Islet precursor cell (in vitro differentiated cells): ENCODE results near the gene TDRD7.

ENCODE experiments used
- DNase-seq: peaks from one replicate; pipeline ENCODE4 v3.0.0-alpha.2; 2018

Gene TDRD7

GRCh38 chr9:97387936-97388684 lies 23.8 kb upstream of the TDRD7 start:
- peak; percentile 48 for DNase-seq

DNA sequence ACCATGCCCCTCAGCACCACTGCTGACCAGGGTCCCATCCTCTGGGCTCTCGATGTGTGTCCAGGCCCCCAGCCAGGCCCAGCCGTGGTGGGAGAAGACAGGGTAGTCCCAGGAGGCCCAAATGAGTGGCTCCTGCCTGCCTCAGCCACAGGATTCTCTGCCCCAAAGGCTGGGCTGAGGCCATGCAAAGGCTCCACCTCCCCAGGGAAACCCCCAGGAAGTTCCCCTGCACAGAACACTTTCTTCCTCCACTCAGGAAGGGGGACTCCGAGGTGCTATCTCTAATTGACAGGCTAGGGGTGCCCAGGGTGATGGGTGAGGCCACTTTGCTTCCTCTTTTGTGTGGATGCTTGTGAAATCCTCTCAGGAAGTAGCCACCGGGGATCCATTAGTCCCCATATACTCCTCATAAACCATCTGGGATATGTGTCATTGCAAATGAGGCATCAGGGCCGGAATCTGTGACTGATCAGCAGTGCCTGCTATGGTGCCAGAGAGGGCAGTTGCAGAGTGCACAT lies 23.1 kb upstream of the TDRD7 start:
- no peak for DNase-seq

DNA sequence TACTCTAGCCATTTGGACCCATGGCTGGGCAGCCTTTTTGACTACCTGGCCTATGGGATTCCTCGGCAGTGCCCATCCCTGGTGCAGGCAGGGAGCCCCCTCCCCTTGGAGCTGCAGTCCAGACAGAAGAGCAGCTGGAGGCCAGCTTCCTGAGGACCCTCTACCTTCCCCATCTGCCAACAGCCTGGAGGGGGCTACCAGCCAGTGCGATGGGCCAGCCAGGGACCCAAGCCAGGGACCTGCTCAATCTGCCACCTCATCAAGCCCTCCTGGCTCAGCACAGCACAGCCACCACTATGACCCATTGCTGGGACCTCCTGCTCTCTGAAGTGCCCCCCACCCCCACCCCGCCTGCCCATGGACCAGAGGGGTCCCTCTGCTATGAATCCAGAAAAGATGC lies 22.6 kb upstream of the TDRD7 start:
- DNase-seq, result no peak

DNA sequence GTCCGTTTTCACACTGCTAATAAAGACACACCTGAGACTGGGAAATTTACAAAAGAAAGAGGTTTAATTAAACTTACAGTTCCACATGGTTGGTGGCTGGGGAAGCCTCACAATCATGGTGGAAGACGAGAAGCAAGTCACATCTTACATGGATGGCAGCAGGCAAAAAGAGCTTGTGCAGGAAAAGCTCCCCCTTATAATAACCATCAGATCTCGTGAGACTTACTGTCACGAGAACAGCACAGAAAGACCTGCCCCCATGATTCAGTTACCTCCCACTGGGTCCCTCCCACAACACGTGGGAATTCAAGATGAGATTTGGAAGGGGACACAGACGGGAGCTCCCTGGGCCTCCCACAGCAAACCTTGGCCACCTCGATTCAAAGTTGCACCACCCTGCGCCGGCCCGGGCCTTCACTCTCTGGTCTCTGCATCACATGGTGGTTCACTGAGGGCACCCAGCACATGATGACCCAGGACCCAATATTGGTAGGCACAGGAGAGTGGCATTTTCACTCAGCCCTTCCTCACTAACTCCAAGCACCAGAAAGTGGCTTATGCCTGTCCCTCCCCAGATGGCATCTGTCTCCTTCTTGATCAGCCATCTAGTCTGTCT lies 21.0 kb upstream of the TDRD7 start:
- no peak for DNase-seq

- DNase-seq, result no peak
These were observed 17.0 kb upstream of the TDRD7 start for GRCh38 chr9:97394881-97395280.

DNA sequence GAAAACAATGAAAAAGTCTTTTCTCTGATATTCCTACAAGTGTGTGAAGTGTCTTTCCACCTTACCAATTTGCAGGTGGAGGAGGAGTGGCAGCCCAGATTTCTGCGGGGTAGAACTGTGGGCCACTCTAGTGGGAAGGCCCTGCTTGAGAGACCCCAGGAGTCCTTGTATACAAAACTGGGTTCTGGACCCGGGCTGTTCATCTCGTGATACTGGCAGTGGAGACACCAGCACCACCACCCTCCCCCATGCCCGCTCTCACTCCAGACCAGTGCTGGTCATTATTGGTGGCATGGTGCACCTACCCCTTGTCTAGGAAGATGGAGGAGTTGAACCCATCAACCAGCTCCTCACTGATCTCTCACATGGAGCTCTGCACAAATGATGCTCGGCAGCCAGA lies 16.2 kb upstream of the TDRD7 start:
- no peak for DNase-seq

GRCh38 chr9:97396256-97396655 lies 15.6 kb upstream of the TDRD7 start:
- DNase-seq, result no peak

- no peak for DNase-seq
These were observed 14.7 kb upstream of the TDRD7 start for GRCh38 chr9:97397220-97397619.

DNA sequence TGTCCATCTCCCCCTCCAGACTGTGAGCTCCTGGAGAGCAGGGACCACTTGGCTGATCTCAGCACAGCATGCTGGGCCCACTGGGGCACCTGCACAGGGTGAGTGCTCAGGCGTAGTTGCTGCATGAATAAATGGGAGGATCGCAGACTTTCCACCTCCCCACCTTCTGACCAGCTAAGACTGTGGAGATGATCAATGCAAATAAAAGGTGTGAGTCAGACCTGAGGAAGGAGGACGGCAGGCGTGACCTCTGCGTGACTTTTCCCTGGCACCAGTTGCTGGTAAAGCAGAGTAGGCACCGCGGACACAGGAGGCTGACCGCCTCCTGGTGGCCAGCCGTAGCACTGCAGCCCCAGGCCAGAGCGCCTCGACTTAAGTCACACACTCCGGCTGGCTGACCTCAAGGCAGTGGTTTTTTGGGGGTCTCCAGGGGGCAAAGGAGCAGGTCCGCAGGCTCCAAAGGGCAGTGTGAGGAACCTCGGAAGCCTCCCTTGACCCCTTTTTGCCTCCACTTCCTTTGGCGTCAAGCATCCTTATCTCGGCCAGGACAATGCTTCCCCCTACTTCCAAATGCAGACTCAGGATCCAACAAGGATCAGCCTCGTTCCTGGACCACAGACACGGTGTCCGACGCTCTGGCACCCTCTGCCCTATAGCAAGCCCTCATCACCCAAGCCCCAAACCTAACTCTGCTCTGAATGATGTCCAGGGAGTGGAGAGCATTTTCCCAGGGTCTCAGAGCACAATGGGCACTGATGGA lies 12.7 kb upstream of the TDRD7 start:
- peak; percentile 86 for DNase-seq

- no peak for DNase-seq
These were observed 8.1 kb upstream of the TDRD7 start for GRCh38 chr9:97403746-97404316.

DNA sequence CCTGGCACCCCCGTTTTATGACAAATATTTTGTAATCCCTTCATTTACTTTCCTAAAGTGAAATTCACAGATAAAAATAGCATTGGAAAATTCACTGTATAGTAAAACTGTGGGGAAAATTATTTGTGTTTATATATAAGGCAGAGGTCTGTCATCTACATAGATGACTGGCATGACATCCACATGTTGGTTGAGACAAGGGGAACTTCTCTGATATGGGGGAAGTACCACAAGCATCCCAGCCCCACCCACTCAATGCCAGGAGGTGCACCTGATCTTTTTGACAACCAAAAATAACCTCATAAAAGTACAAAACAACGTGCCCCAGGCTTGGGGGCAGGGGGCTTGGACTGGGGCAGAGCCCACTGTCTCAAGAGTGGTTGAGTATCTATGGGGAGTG lies 6.3 kb upstream of the TDRD7 start:
- no peak for DNase-seq

- DNase-seq, result no peak
These were observed 5.2 kb upstream of the TDRD7 start for GRCh38 chr9:97406620-97407177.

DNA sequence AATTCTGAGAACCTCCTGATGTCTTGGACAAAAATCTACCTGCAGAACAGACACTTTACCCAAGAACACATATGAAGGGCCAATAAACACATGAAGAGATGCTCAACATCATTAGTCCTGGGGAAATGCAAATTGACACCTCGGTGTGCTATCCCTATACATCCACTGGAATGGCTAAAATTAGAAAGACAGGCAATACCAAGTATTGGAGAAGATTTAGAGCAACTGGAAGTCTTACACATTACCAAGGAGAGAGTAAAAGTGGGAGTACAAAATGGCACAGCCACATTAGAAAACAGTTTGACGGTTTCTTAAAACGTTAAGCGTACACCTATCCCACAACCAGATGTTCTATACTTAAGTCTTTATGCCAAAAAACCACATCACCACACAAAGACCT lies 3.3 kb upstream of the TDRD7 start:
- DNase-seq, result no peak

GRCh38 chr9:97411440-97411788 lies 482 bp upstream of the TDRD7 start:
- no peak for DNase-seq

DNA sequence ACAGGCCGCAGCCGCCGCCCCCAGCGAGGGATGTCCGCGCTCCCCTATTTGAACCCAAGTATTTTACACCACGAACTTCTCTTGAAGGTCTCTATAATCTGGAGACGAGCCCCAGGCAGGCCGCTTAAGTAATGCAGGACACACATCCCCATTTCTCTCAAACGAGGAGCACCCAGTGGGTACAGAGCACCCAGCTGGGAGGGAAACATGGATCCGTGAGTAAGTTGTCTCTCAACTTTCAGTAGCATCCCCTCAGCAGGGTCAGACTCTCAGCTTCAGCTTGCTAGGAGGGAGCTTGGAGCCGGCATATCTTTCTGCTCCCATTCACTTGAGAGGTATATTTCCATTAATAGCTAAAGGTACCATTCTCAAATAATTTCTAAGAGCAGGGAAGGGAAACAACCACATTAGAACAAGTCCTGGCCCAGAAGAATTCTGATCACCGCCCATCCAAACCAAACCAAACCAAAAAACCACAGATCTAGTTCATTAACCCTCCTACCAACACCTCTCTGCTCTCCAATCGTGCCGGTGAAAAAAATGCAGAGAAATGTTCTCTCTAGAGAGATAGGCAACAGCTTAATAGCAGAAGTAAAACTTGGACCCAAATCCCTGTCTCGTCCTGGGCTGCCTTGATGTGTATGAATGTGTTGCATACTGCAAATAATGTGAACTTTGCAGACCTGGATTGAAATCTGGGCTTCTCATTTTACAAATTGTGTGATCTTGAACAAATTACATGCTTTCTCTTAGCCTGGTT lies 910 bp downstream of the TDRD7 start:
- no peak for DNase-seq

DNA sequence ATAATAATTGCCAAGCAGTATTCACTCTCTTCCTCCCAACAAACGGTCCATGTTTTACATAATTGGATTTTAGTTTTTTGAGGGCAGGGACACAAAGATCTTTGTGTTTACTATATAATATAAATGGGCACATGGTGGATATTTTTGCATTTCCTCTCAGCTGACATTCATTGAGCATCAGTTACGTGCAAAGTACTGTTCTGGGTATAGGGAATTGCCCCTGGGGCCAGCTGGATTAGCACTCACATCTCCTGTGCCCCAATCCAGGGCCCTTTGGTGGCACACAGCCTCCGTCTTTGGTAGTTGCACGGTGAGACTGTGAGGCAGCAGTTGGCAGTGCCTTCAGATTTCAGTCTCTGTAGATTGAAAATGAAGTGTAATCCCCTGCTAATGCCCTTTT lies 1.6 kb downstream of the TDRD7 start:
- DNase-seq, result no peak

- no peak for DNase-seq
These were observed 3.2 kb downstream of the TDRD7 start for GRCh38 chr9:97415146-97415545.

GRCh38 chr9:97418880-97419279 lies 7.0 kb downstream of the TDRD7 start:
- DNase-seq, result no peak

DNA sequence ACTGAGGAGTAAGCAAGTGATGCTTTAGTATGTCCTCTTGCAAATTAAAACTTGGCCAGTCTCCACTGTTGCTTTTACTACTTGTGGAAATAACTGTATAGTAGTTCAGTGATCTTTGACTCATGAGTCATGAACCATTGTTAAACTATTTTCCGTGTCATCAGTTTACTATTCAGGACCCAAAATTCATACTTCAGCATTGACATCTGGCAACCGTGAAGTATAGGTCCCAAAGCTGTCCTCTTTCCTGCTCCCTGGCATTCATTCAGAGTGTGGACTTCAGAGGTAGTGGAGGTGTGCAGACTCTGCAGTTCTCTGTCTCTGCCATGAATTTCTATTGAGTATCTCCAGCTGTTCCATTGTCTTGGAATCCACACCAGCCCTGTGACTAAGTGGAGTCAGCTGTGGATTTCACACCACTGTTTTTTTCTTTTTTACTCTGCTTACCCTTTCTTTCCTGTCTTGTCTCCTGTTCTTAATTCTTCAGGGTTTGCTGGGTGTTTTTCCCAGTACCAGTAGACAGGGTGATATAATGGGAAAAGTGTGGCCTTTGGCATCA lies 7.5 kb downstream of the TDRD7 start:
- no peak for DNase-seq

DNA sequence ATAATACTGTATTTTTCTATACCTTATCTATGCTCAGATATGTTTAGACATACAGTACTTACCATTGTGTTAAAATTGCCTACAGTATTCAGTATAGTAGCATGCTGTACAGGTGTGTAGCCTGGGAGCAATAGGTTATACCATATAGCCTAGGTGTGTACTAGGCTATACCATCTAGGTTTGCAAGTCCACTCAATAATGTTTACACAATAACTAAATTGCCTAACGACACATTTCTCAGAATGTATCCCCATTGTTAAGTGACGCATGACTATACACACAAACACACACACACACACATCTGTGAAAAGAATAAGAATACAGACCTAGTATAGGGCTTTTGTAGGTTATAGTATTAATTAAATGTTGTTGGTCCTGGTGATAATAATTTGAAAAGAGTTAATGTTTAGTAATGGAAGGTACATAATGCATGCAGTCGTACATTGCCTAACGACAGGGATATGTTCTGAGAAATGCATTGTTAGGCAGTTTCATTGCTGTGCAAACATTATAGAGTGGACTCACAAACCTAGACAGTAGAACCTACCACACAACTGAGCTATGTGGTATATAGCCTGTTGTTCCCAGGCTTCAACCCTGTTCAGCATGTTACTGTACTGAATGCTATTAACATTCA lies 13.6 kb downstream of the TDRD7 start:
- no peak for DNase-seq

- no peak for DNase-seq
These were observed 14.1 kb downstream of the TDRD7 start for GRCh38 chr9:97425973-97426336.

DNA sequence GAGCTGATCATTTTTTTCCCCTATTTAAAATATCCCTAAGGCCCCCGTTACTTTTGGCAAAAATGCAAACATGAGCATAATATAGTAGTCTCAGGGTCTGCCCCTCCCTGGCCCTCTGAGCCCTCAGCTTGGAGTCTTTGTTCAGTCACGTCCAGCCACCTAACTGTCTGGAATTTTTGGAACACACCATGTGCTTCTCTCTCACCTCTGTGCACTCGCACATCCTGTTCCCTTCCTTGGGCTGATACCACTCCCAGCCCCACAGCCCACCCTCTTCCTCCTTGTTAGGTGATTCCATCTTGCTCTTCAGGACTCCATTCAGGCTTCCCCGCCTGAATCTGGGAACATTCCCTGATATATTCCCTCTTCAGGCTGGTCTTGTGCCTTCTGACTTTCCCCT lies 16.0 kb downstream of the TDRD7 start:
- DNase-seq, result no peak
